Loucy (cell line): ENCODE results near the gene PLEKHA1.

ENCODE experiments used
- H2AFZ ChIP-seq: fragments of 200-600 bp; sonication (generic); 2 replicates; pipeline ENCODE4 v1.6.0; 2016; ENCODE audit warnings: antibody characterized with exemption, mild to moderate bottlenecking, low read length, moderate library complexity
- H3F3A ChIP-seq: fragments of 200-600 bp; 2 replicates; pipeline ENCODE4 v1.6.0; 2016; ENCODE audit warnings: antibody characterized with exemption, low read depth, mild to moderate bottlenecking
- H3K27me3 ChIP-seq: fragments of 200-600 bp; sonication (generic); 2 replicates; pipeline ENCODE4 v1.6.1; 2014; ENCODE audit warnings: low read length, mild to moderate bottlenecking; ENCODE audit not compliant: insufficient read depth, poor library complexity, severe bottlenecking
- H3K36me3 ChIP-seq: fragments of 200-600 bp; sonication (generic); 2 replicates; pipeline ENCODE4 v1.6.1; 2016; ENCODE audit warnings: low read length; ENCODE audit not compliant: insufficient read depth
- H3K4me1 ChIP-seq: fragments of 200-600 bp; sonication (generic); 2 replicates; pipeline ENCODE4 v1.5.1; 2014; ENCODE audit warnings: low read length, mild to moderate bottlenecking; ENCODE audit not compliant: insufficient read depth, poor library complexity, severe bottlenecking
- H3K4me2 ChIP-seq: fragments of 200-600 bp; sonication (generic); 2 replicates; pipeline ENCODE4 v1.6.0; 2014; ENCODE audit warnings: antibody characterized with exemption, low read length, low read depth, mild to moderate bottlenecking; ENCODE audit not compliant: poor library complexity, severe bottlenecking
- H3K4me3 ChIP-seq: fragments of 200-600 bp; sonication (generic); 2 replicates; pipeline ENCODE4 v1.5.1; 2014; ENCODE audit warnings: low read length, mild to moderate bottlenecking, mixed read lengths; ENCODE audit not compliant: poor library complexity, severe bottlenecking
- H3K79me2 ChIP-seq: fragments of 200-600 bp; sonication (generic); 2 replicates; pipeline ENCODE4 v1.6.1; 2014; ENCODE audit warnings: low read length; ENCODE audit not compliant: insufficient read depth
- H3K9ac ChIP-seq: fragments of 200-600 bp; sonication (generic); 2 replicates; pipeline ENCODE4 v1.6.0; 2014; ENCODE audit warnings: mild to moderate bottlenecking, low read depth, low read length, moderate library complexity; ENCODE audit not compliant: poor library complexity, severe bottlenecking
- H3K9me2 ChIP-seq: fragments of 200-600 bp; sonication (generic); replicated peaks from 2 replicates; pipeline ENCODE4 v1.6.1; 2016; ENCODE audit warnings: low read depth, low read length, mixed read lengths
- H3K9me3 ChIP-seq: fragments of 200-600 bp; sonication (generic); 2 replicates; pipeline ENCODE4 v1.6.1; 2014; ENCODE audit warnings: mild to moderate bottlenecking, antibody characterized with exemption, low read length, low read depth; ENCODE audit not compliant: insufficient read depth
- H4K20me1 ChIP-seq: fragments of 200-600 bp; sonication (generic); 2 replicates; pipeline ENCODE4 v1.6.0; 2014; ENCODE audit warnings: antibody characterized with exemption, low read length, mild to moderate bottlenecking; ENCODE audit not compliant: insufficient read depth, poor library complexity, severe bottlenecking
- EZH2phosphoT487 ChIP-seq: fragments of 200-600 bp; IDR thresholded peaks from 2 replicates; pipeline ENCODE4 v1.6.1; 2018; ENCODE audit warnings: antibody characterized with exemption, mild to moderate bottlenecking, moderate library complexity, borderline replicate concordance
- TF ChIP-seq, protein P1 (sequence below): fragments of 200-600 bp; sonication (generic); conservative IDR thresholded peaks from 2 replicates; pipeline ENCODE4 v1.5.1; 2014; ENCODE audit warnings: mild to moderate bottlenecking, antibody characterized with exemption, low read length

The PLEKHA1 gene

DNA sequence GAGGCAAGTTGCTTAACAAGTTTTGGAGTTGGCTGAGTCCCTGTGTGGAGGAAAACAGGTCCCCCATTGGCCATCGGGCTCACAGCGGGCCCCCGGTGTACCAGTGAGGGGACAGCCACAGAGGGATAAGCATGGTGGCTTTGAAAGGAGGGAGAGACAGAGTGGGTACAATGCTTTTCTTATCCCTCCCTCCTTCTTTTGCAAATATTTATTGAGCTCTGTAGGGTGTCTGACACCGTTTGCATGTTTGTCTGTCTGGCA, 89.7 kb downstream of the PLEKHA1 start:
- H3K27me3 ChIP-seq, result no peaks in the 10 kb centered on the region
- no peaks in the 10 kb centered on the region for H3F3A ChIP-seq

DNA sequence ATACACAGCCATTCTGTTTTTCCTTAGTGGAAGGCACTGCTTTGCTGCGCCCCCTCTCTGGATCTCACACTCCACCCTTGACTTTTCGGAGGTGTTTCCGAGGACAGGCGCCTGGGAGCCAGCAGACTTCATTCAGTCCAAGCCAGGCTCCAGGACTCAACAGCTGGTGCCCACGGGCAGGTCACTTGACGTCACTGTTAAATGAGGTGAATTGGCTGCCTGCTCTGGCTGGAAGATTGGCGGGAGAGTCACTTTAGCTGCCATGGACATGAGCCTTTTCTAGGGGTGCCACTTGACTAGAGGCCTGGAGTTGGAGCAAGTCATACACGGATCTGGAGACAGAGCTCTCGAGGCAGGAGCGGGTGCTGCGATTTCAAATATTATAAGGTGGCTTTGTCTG, 90.1 kb downstream of the PLEKHA1 start:
- H3K9ac ChIP-seq, result no peak overlapping the region
- H3F3A ChIP-seq, result no peaks in the 10 kb centered on the region
- no peaks in the 10 kb centered on the region for H3K79me2 ChIP-seq
- no peaks in the 10 kb centered on the region for H3K9me2 ChIP-seq
- no peaks in the 10 kb centered on the region for H3K4me1 ChIP-seq
- H3K4me3 ChIP-seq, result no peak overlapping the region
- no peaks in the 10 kb centered on the region for H3K36me3 ChIP-seq
- H2AFZ ChIP-seq, result no peak overlapping the region
- H4K20me1 ChIP-seq, result no peaks in the 10 kb centered on the region
- no peaks in the 10 kb centered on the region for H3K27me3 ChIP-seq
- TF ChIP-seq, protein P1, sequence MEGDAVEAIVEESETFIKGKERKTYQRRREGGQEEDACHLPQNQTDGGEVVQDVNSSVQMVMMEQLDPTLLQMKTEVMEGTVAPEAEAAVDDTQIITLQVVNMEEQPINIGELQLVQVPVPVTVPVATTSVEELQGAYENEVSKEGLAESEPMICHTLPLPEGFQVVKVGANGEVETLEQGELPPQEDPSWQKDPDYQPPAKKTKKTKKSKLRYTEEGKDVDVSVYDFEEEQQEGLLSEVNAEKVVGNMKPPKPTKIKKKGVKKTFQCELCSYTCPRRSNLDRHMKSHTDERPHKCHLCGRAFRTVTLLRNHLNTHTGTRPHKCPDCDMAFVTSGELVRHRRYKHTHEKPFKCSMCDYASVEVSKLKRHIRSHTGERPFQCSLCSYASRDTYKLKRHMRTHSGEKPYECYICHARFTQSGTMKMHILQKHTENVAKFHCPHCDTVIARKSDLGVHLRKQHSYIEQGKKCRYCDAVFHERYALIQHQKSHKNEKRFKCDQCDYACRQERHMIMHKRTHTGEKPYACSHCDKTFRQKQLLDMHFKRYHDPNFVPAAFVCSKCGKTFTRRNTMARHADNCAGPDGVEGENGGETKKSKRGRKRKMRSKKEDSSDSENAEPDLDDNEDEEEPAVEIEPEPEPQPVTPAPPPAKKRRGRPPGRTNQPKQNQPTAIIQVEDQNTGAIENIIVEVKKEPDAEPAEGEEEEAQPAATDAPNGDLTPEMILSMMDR, result no peak
- no peak for TF ChIP-seq EZH2phosphoT487
- no peak overlapping the region for H3K4me2 ChIP-seq
- H3K9me3 ChIP-seq, result no peaks in the 10 kb centered on the region; the same call in 1 of the 2 replicates

More for the DNA sequence above, 89.7 kb downstream of the PLEKHA1 start:
- Histone ChIP-seq H3K4me3 (no peak overlapping the region), H4K20me1 (no peaks in the 10 kb centered on the region), H3K4me1 (no peaks in the 10 kb centered on the region), H3K36me3 (no peaks in the 10 kb centered on the region), H3K4me2 (no peak overlapping the region), H2AFZ (no peak overlapping the region), H3K9me3 (no peaks in the 10 kb centered on the region; the same call in 1 of the 2 replicates), H3K9ac (no peak overlapping the region), H3K79me2 (no peaks in the 10 kb centered on the region), H3K9me2 (no peaks in the 10 kb centered on the region)
- TF ChIP-seq, protein P1, result no peak
- TF ChIP-seq EZH2phosphoT487, result no peak

DNA sequence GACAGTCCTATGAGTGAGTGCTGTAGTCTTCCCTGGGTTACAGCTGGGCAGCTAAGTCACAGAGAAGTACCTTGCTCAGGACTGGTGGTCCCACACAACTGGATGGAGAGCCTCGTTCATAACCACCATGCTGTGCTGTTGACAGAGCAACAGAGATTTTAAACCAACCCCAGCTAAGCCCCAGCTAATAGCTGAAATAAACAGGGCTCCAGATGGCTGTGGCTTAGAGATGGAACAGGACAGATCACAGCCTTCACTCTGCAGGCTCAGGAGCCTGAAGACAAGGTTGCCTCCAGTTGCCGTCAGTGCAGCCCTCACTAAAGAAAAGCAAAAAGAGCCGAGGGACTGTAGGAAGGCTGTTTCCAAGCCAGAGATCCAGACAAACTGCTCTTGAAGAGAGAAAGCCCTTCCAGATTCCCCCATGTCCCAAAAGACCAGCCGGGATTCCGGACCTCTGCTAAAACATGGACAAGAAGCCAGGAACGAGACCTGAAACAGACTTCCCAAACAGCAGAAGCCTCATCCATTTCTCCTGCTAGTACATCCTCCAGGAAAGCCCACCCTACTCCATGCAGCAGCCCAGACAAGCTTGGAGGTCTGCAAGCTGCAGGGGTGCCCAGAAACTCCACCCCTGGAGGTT, 91.0 kb downstream of the PLEKHA1 start:
- Histone ChIP-seq H3K36me3 (no peaks in the 10 kb centered on the region), H3K79me2 (no peaks in the 10 kb centered on the region), H3K9me3 (no peaks in the 10 kb centered on the region; the same call in 1 of the 2 replicates), H3K4me1 (no peaks in the 10 kb centered on the region), H3K9me2 (no peaks in the 10 kb centered on the region), H3K9ac (no peak overlapping the region), H3K4me3 (no peak overlapping the region), H2AFZ (no peak overlapping the region), H3K27me3 (no peaks in the 10 kb centered on the region), H3F3A (no peaks in the 10 kb centered on the region), H4K20me1 (no peaks in the 10 kb centered on the region), H3K4me2 (no peak overlapping the region)
- TF ChIP-seq, protein P1, result no peak
- no peak for TF ChIP-seq EZH2phosphoT487
